Measurements from ENCODE around the gene MINDY2. TPM values are rescaled to one million over a fixed set of nuclear protein-coding genes. Genes with fewer than 3 reads are reported as not detected.

The MINDY2 gene
- total RNA-seq, 1 experiment from 2014 or later = 6.8 TPM

DNA sequence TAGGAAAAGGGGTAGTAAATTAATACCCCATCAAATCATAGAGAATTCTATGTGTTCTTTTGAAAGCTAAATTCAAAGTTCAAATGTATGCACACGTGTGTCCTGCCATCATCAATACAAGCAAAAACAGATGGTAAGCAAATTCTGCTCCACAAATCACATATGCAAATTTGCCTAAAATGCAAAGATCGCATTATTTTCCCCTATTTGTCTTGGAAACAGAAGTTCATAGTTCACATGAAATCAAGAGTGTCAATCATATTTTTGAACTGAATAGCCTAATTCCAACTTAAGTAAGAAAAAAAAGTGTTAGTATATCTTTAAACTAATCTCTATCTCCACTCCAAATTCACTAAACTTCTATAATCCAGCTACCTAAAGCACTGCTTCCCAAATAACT is 30.1 kb upstream of the MINDY2 start:
- ChIA-PET POLR2A (interaction anchor here (0.6 kb wide), 1 partner anchor 9 kb away, joined by 3 read pairs; no protein-coding TSS in a partner anchor), CTCF (interaction anchor here (0.5 kb wide), 1 partner anchor 9 kb away, joined by 6 read pairs; no protein-coding TSS in a partner anchor)
- in situ Hi-C loops (cut with HindIII; ENCODE audit: low pct_unique_long_range_greater_than_20kb, low sequenced_read_pairs) (no loop called here), intact Hi-C loops (cut with micrococcal nuclease; ENCODE audit: unreplicated experiment) (no loop called here)
- Histone ChIP-seq H3K27ac (ENCODE audit: low read length) (no peak overlapping the region), H3K9me3 (ENCODE audit: control insufficient read depth, insufficient read depth, low read depth, low read length) (no peaks in the 10 kb centered on the region), H3K4me1 (ENCODE audit: control insufficient read depth, insufficient read depth, low read length) (peaks cover 23% of the 10 kb centered on the region), H3K27me3 (ENCODE audit: control insufficient read depth, insufficient read depth, low read length) (no peaks in the 10 kb centered on the region), H3K4me3 (ENCODE audit: low read depth in 2 of 2, low read length in 2 of 2) (no peak overlapping the region), H3K36me3 (ENCODE audit: control insufficient read depth, insufficient read depth, low read length) (no peaks in the 10 kb centered on the region)
- DNase-seq (ENCODE audit: low read depth, low spot score) (no peak), ATAC-seq (no peak)
- TF ChIP-seq, protein P1, sequence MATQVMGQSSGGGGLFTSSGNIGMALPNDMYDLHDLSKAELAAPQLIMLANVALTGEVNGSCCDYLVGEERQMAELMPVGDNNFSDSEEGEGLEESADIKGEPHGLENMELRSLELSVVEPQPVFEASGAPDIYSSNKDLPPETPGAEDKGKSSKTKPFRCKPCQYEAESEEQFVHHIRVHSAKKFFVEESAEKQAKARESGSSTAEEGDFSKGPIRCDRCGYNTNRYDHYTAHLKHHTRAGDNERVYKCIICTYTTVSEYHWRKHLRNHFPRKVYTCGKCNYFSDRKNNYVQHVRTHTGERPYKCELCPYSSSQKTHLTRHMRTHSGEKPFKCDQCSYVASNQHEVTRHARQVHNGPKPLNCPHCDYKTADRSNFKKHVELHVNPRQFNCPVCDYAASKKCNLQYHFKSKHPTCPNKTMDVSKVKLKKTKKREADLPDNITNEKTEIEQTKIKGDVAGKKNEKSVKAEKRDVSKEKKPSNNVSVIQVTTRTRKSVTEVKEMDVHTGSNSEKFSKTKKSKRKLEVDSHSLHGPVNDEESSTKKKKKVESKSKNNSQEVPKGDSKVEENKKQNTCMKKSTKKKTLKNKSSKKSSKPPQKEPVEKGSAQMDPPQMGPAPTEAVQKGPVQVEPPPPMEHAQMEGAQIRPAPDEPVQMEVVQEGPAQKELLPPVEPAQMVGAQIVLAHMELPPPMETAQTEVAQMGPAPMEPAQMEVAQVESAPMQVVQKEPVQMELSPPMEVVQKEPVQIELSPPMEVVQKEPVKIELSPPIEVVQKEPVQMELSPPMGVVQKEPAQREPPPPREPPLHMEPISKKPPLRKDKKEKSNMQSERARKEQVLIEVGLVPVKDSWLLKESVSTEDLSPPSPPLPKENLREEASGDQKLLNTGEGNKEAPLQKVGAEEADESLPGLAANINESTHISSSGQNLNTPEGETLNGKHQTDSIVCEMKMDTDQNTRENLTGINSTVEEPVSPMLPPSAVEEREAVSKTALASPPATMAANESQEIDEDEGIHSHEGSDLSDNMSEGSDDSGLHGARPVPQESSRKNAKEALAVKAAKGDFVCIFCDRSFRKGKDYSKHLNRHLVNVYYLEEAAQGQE (IDR thresholded peaks at IDR 0.05; ENCODE audit: insufficient read depth in 1 of 2, low read depth in 2 of 2, low read length in 1 of 2) = no peak
- no TSS peak for BruUV-seq (replicated peaks)

- Histone ChIP-seq H3K36me3 (ENCODE audit: control insufficient read depth, insufficient read depth, low read length) (no peaks in the 10 kb centered on the region), H3K27me3 (ENCODE audit: control insufficient read depth, insufficient read depth, low read length) (no peaks in the 10 kb centered on the region), H3K9me3 (ENCODE audit: control insufficient read depth, insufficient read depth, low read depth, low read length) (no peaks in the 10 kb centered on the region), H3K4me1 (ENCODE audit: control insufficient read depth, insufficient read depth, low read length) (peaks cover 29% of the 10 kb centered on the region), H3K27ac (ENCODE audit: low read length) (no peak overlapping the region), H3K4me3 (ENCODE audit: low read depth in 2 of 2, low read length in 2 of 2) (no peak overlapping the region)
- DNase-seq (ENCODE audit: low read depth, low spot score) (no peak), ATAC-seq (peak; percentile 47; the same call in 1 of the 2 replicates)
- in situ Hi-C loops (cut with HindIII; ENCODE audit: low pct_unique_long_range_greater_than_20kb, low sequenced_read_pairs) (no loop called here), intact Hi-C loops (cut with micrococcal nuclease; ENCODE audit: unreplicated experiment) (no loop called here)
- BruUV-seq (replicated peaks) = no TSS peak
- no peak for TF ChIP-seq SIN3A (IDR thresholded peaks at IDR 0.05; ENCODE audit: borderline replicate concordance, insufficient read depth, low read depth, low read length)
- TF ChIP-seq, protein P1 (IDR thresholded peaks at IDR 0.05; ENCODE audit: insufficient read depth in 1 of 2, low read depth in 2 of 2, low read length in 1 of 2) = peak in 1 of 2 experiments; percentile 35; a peak in 2 of 4 replicates
- ChIA-PET POLR2A (no interaction called here), CTCF (no interaction called here)
Observed at GRCh38 chr15:58742022-58742813, 28.9 kb upstream of the MINDY2 start.
